Activated naive CD4-positive, alpha-beta T cell treated with anti-CD3 and anti-CD28 coated beads, Interleukin-2, amount 50 U/mL, for 16 hours (primary cell): ENCODE results near the gene PAQR6.
A peak's percentile ranks its signal among the peaks of the same experiment; 100 is the strongest.

Experiments used
- DNase-seq: peaks from one replicate; pipeline ENCODE4 v3.0.0-alpha.2; 2020

PAQR6 gene

GRCh38 chr1:156193488-156194299 lies 54.2 kb downstream of the PAQR6 start, which contains the start of gene SLC25A44:
TSS of gene SLC25A44 (plus strand) at chr1:156194104. CDS start at chr1:156199848, 5,744 bp downstream.
- DNase-seq = peak; percentile 95
